ENCODE results near the gene ABCA9.

ABCA9 gene

GRCh38 chr17:68942389-68942788 is 118.3 kb downstream of the ABCA9 start:
- Histone ChIP-seq H3K4me3 (ENCODE audit: low read depth in 1 of 2, low read length in 1 of 2) (no peak overlapping the region), H3K27me3 (no peaks in the 10 kb centered on the region), H3K4me1 (ENCODE audit: control insufficient read depth in 1 of 2, insufficient read depth in 1 of 2, low read depth in 1 of 2, low read length in 1 of 2) (no peaks in the 10 kb centered on the region), H3K9me3 (no peaks in the 10 kb centered on the region), H3K36me3 (no peaks in the 10 kb centered on the region), H3K27ac (no peak overlapping the region)
- no peak for TF ChIP-seq CTCF (IDR thresholded peaks at IDR 0.05)

DNA sequence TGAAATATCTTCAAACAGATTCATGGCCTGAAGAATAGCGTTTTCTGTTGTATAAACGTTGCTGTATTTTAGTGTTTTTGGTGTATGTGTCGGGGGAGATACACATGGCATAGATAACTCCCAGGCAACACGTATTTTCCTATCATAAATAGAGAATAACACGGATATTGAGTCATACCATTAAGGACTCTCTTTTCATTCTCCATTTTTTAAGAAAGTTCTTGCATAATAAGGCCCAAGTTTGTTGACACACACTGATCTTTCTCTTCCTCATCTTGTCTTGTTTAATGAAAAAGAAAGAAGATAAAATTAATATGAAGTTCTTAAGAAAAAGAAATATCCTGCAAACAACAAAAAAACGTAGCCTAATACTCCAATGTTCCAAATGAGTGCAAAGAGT is 119.0 kb downstream of the ABCA9 start:
- Histone ChIP-seq H3K27me3 (no peaks in the 10 kb centered on the region), H3K4me3 (ENCODE audit: low read depth in 1 of 2, low read length in 1 of 2) (no peak overlapping the region), H3K27ac (no peak overlapping the region), H3K9me3 (no peaks in the 10 kb centered on the region), H3K36me3 (no peaks in the 10 kb centered on the region), H3K4me1 (ENCODE audit: control insufficient read depth in 1 of 2, insufficient read depth in 1 of 2, low read depth in 1 of 2, low read length in 1 of 2) (no peaks in the 10 kb centered on the region)
- TF ChIP-seq CTCF (IDR thresholded peaks at IDR 0.05), result no peak

GRCh38 chr17:68939195-68939594 is 121.5 kb downstream of the ABCA9 start:
- Histone ChIP-seq H3K36me3 (no peaks in the 10 kb centered on the region), H3K27ac (no peak overlapping the region), H3K4me3 (ENCODE audit: low read depth in 1 of 2, low read length in 1 of 2) (no peak overlapping the region), H3K4me1 (ENCODE audit: control insufficient read depth in 1 of 2, insufficient read depth in 1 of 2, low read depth in 1 of 2, low read length in 1 of 2) (no peaks in the 10 kb centered on the region), H3K27me3 (no peaks in the 10 kb centered on the region), H3K9me3 (no peaks in the 10 kb centered on the region)
- no peak for TF ChIP-seq CTCF (IDR thresholded peaks at IDR 0.05)

DNA sequence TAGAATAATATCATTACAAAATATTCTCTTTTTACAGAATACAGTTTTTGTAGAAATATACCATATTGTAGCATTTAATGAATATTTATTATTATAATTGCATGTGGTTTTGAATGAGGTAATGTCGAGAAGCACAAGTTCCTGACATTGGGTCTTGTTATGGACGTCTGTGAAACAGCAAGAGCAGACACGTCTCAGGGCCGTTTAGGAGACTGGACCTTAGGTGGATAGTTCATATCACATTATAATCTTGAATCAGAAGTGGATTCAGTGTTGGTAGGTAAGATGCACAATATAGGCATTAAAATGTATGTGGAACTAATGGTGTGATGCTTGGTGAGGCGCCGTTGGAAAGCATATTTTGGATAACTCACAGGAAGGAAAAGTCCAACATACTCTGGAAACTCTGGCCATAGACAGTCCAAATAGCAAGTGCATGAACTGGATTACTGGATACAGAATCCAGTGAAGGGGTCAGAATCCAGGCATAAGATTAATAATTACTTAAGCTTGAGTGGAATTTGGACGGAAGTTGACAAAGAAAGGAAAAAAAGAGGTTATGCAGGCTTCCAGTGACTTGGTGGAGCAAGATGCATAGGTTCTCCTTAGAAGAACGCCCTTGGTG is 122.7 kb downstream of the ABCA9 start:
- H3K36me3 ChIP-seq, result no peaks in the 10 kb centered on the region
- H3K27me3 ChIP-seq, result no peaks in the 10 kb centered on the region
- H3K4me1 ChIP-seq (ENCODE audit: control insufficient read depth in 1 of 2, insufficient read depth in 1 of 2, low read depth in 1 of 2, low read length in 1 of 2), result no peaks in the 10 kb centered on the region
- no peak overlapping the region for H3K27ac ChIP-seq
- no peak for TF ChIP-seq CTCF (IDR thresholded peaks at IDR 0.05)
- H3K9me3 ChIP-seq, result no peaks in the 10 kb centered on the region
- no peak overlapping the region for H3K4me3 ChIP-seq (ENCODE audit: low read depth in 1 of 2, low read length in 1 of 2)

DNA sequence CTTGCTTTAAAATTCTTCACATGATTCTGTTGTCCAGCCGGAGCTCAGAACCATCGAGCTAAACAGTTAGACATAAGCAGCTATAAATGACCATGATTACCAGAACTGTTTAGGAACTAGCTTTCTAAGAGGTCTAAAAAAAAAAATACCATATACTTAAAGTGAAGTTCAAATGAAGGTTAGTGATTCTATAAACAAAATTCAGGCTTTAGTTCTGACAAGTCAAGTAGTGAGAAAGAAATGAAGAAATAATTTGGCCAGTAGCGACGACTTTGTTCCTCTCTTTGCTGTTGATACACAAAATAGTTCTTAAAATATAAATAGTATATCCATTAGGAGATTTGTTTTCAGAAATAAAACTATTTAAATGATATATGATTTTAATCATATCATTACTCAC is 133.2 kb downstream of the ABCA9 start:
- no peak for TF ChIP-seq CTCF (IDR thresholded peaks at IDR 0.05)

More for the DNA sequence above, 133.2 kb downstream of the ABCA9 start:
- H3K27ac ChIP-seq, result no peak overlapping the region
- H3K27me3 ChIP-seq, result no peaks in the 10 kb centered on the region
- no peaks in the 10 kb centered on the region for H3K36me3 ChIP-seq
- no peaks in the 10 kb centered on the region for H3K9me3 ChIP-seq
- H3K4me1 ChIP-seq (ENCODE audit: control insufficient read depth in 1 of 2, insufficient read depth in 1 of 2, low read depth in 1 of 2, low read length in 1 of 2), result peaks cover 0 to 10% of the 10 kb centered on the region in 2 experiments
- no peak overlapping the region for H3K4me3 ChIP-seq (ENCODE audit: low read depth in 1 of 2, low read length in 1 of 2)

All from neutrophil (primary cell).